ENCODE data around the gene OBSCN.

- no peak for TF ChIP-seq CTCF (conservative IDR thresholded peaks at IDR 0.05)
- no peak for TF ChIP-seq ZFX (IDR thresholded peaks at IDR 0.05)
Observed at GRCh38 chr1:228256626-228257375, 49.0 kb downstream of the OBSCN start.

Data from C4-2B (cell line).